SK-N-SH (cell line): ENCODE data around the gene ETFDH. TPM values are rescaled to one million over a fixed set of nuclear protein-coding genes. Genes with fewer than 3 reads are reported as not detected.
A peak's percentile ranks its signal among the peaks of the same experiment; 100 is the strongest.

Source experiments
- CTCF ChIA-PET: fragments of 300-600, 350-600 bp; formaldehyde crosslinking; extraction: SDS; loops from one replicate; lab custom pipeline; 2021; lab: Yijun Ruan, JAX
- POLR2A ChIA-PET: fragments of 350-600 bp; sonication (Branson Sonifier 250); formaldehyde crosslinking; extraction: SDS; loops from one replicate; lab custom pipeline; 2020; ENCODE audit warnings: antibody characterized with exemption, inconsistent platforms; lab: Yijun Ruan, JAX
- DNase-seq: peaks from one replicate; pipeline ENCODE4 v3.0.0; 2012
- H2AFZ ChIP-seq: fragments of 200-600 bp; sonication (generic); 2 replicates; pipeline ENCODE4 v1.8.1; 2016; ENCODE audit warnings: antibody characterized with exemption, mild to moderate bottlenecking, low read depth
- H3F3A ChIP-seq: fragments of 200-600 bp; sonication (generic); replicated peaks from 2 replicates; pipeline ENCODE3; 2016; ENCODE audit warnings: antibody characterized with exemption, mild to moderate bottlenecking; ENCODE audit not compliant: insufficient read depth
- H3K27ac ChIP-seq, 2 experiments: fragments of 200-500 bp in 1 of 2; fragments of 200-600 bp in 1 of 2; sonication (Bioruptor generic) in 1 of 2; sonication (generic), shearing (Covaris generic) in 1 of 2; 2 replicates each; pipeline versions ENCODE4 v1.5.1 to v1.6.1; 2014 to 2016; ENCODE audit warnings: low read depth in 2 of 2, inconsistent platforms in 1 of 2, low read length in 1 of 2, mild to moderate bottlenecking in 1 of 2, mixed read lengths in 1 of 2
- H3K27me3 ChIP-seq: fragments of 200-600 bp; sonication (generic), shearing (Covaris generic); 2 replicates; pipeline ENCODE4 v1.6.1; 2016; ENCODE audit warnings: mixed run types; ENCODE audit not compliant: insufficient read depth
- H3K36me3 ChIP-seq, 2 experiments: fragments of 200-500 bp in 1 of 2; fragments of 200-600 bp in 1 of 2; sonication (Bioruptor generic) in 1 of 2; sonication (generic) in 1 of 2; replicated peaks in 1 of 2; 2 replicates each; pipeline versions ENCODE3 to v1.5.1; 2014 to 2016; ENCODE audit warnings: low read length in 1 of 2, mild to moderate bottlenecking in 1 of 2; ENCODE audit not compliant: insufficient read depth in 2 of 2, control insufficient read depth in 1 of 2
- H3K4me1 ChIP-seq, 2 experiments: fragments of 200-500 bp in 1 of 2; fragments of 200-600 bp in 1 of 2; sonication (Bioruptor generic) in 1 of 2; sonication (generic), shearing (Covaris generic) in 1 of 2; 2 replicates each; pipeline versions ENCODE4 v1.5.1 to v1.6.1; 2014 to 2016; ENCODE audit warnings: low read depth in 1 of 2, low read length in 1 of 2, mixed run types in 1 of 2; ENCODE audit not compliant: insufficient read depth in 2 of 2, control insufficient read depth in 1 of 2
- H3K4me2 ChIP-seq: fragments of 200-600 bp; sonication (generic), shearing (Covaris generic); 2 replicates; pipeline ENCODE4 v1.6.1; 2017; ENCODE audit warnings: mixed run types
- H3K4me3 ChIP-seq, 2 experiments: fragments of 200-500 bp in 1 of 2; fragments of 200-600 bp in 1 of 2; sonication (Bioruptor generic) in 1 of 2; sonication (generic), shearing (Covaris generic) in 1 of 2; 2 replicates each; pipeline versions ENCODE4 v1.5.1 to v1.8.1; 2014 to 2016; ENCODE audit warnings: low read depth in 2 of 2, inconsistent platforms in 1 of 2, low read length in 1 of 2, mild to moderate bottlenecking in 1 of 2, mixed read lengths in 1 of 2, moderate library complexity in 1 of 2
- H3K79me2 ChIP-seq: fragments of 200-600 bp; sonication (generic); 2 replicates; pipeline ENCODE4 v1.8.1; 2017; ENCODE audit warnings: mild to moderate bottlenecking; ENCODE audit not compliant: insufficient read depth
- H3K9ac ChIP-seq: fragments of 200-600 bp; sonication (generic); 2 replicates; pipeline ENCODE4 v1.6.1; 2017; ENCODE audit warnings: mixed run types
- H3K9me2 ChIP-seq: fragments of 200-600 bp; sonication (generic); 2 replicates; pipeline ENCODE4 v1.6.1; 2017; ENCODE audit warnings: mixed run types
- H3K9me3 ChIP-seq: fragments of 200-600 bp; sonication (generic); 2 replicates; pipeline ENCODE4 v1.6.1; 2017; ENCODE audit warnings: mixed run types, mild to moderate bottlenecking, moderate library complexity
- H4K20me1 ChIP-seq: fragments of 200-600 bp; sonication (generic); 2 replicates; pipeline ENCODE4 v1.6.1; 2017; ENCODE audit warnings: mild to moderate bottlenecking, mixed run types; ENCODE audit not compliant: insufficient read depth
- IRF3 ChIP-seq: fragments of 150-350 bp; IDR thresholded peaks from 2 replicates; pipeline ENCODE4 v1.6.1; 2016; ENCODE audit warnings: mild to moderate bottlenecking, low read depth, low read length
- POLR2AphosphoS5 ChIP-seq: IDR thresholded peaks from 2 replicates; pipeline ENCODE4 v1.6.1; 2012; ENCODE audit warnings: low read depth, low read length
- REST ChIP-seq: IDR thresholded peaks from 2 replicates; pipeline ENCODE4 v1.6.1; 2012; ENCODE audit warnings: mild to moderate bottlenecking, low read depth, low read length, moderate library complexity
- TAF1 ChIP-seq: IDR thresholded peaks from 2 replicates; pipeline ENCODE4 v1.6.1; 2012; ENCODE audit warnings: low read depth, mild to moderate bottlenecking, low read length, moderate library complexity, borderline replicate concordance
- WGBS: methylation state at CpG from one replicate; pipeline ENCODE4 v1.1.6; 2017; ENCODE audit warnings: low lambda C conversion rate; 5-methylcytosine and 5-hydroxymethylcytosine counted together
- polyA plus RNA-seq, 3 experiments: library from polyadenylated mRNA; depleted of rRNA; stranded (reverse); fragments of >200 nt; gene quantifications; 2 replicates each; pipeline ENCODE4 v1.2.3, GENCODE V29; 2012
- TF ChIP-seq, protein P1 (sequence below): IDR thresholded peaks from 2 replicates; pipeline ENCODE4 v1.4.0; 2012; ENCODE audit warnings: low read depth, borderline replicate concordance

The ETFDH gene
- polyA plus RNA-seq, 1 of the 3 experiments (the other 2 are of a cell fraction) = 12.1 TPM

GRCh38 chr4:158671665-158671914, 506 bp upstream of the ETFDH start, which contains the start of gene C4orf46:
Gene C4orf46 (minus strand): TSS chr4:158671887. CDS start chr4:158671801, 86 bp downstream.
- H3K79me2 ChIP-seq = peaks cover 56% of the 10 kb centered on the region
- H3K4me1 ChIP-seq = peaks cover 14 to 16% of the 10 kb centered on the region in 2 experiments; a peak in 3 of 4 replicates
- peak within 1 kb of the TSS; percentile 90 for H3K4me2 ChIP-seq
- H4K20me1 ChIP-seq = peaks cover 17% of the 10 kb centered on the region; the same call in 1 of the 2 replicates
- peak; percentile 57; the same call in 1 of the 2 replicates for TF ChIP-seq POLR2AphosphoS5
- TF ChIP-seq, protein P1, sequence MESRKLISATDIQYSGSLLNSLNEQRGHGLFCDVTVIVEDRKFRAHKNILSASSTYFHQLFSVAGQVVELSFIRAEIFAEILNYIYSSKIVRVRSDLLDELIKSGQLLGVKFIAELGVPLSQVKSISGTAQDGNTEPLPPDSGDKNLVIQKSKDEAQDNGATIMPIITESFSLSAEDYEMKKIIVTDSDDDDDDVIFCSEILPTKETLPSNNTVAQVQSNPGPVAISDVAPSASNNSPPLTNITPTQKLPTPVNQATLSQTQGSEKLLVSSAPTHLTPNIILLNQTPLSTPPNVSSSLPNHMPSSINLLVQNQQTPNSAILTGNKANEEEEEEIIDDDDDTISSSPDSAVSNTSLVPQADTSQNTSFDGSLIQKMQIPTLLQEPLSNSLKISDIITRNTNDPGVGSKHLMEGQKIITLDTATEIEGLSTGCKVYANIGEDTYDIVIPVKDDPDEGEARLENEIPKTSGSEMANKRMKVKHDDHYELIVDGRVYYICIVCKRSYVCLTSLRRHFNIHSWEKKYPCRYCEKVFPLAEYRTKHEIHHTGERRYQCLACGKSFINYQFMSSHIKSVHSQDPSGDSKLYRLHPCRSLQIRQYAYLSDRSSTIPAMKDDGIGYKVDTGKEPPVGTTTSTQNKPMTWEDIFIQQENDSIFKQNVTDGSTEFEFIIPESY = no peak
- TF ChIP-seq TAF1 = 0 out of 2 replicates have a peak, but pooled peaks have one; percentile 12
- no peak for TF ChIP-seq REST
- H3K36me3 ChIP-seq = peaks cover 14 to 16% of the 10 kb centered on the region in 2 experiments
- H3K9me3 ChIP-seq = no peaks in the 10 kb centered on the region
- no peaks in the 10 kb centered on the region for H3K9me2 ChIP-seq
- peak within 1 kb of the TSS; percentile 89 to 98 for H3K4me3 ChIP-seq
- ChIA-PET CTCF (interaction anchor here (1.4 kb wide), 1 partner anchor 34 kb away, joined by 3 read pairs; no protein-coding TSS in a partner anchor), POLR2A (no interaction called here)
- peak within 1 kb of the TSS; percentile 91 for H3K9ac ChIP-seq
- H3K27ac ChIP-seq = peak within 1 kb of the TSS; percentile 91 to 92
- DNase-seq = no peak
- H3K27me3 ChIP-seq = no peaks in the 10 kb centered on the region
- H3F3A ChIP-seq = peaks cover 23% of the 10 kb centered on the region
- peak within 1 kb of the TSS; percentile 82 for H2AFZ ChIP-seq
- WGBS = 0% methylated on average over 5 of the region's 20 CpGs

DNA sequence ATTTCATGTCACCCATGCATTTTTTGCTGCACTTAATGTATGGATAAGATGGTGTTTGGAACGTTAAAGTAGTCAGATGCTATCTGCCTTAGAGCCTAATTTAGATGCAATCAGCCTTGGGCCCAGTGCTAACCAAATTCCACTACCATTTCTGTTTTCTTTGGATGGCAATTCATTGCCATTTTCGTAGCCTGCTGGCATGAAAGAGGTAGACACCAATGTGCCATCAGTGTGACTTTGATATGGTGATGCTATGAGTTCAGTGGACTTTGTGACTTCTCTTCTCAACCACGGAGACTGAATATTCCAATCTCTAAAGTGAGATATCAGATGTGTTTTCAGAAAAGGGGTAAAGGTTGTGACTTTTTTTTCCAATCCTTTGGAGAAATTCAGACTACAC, 1.5 kb downstream of the ETFDH start:
- peaks cover 14 to 16% of the 10 kb centered on the region in 2 experiments; a peak in 3 of 4 replicates for H3K4me1 ChIP-seq
- H3K27me3 ChIP-seq = no peaks in the 10 kb centered on the region
- TF ChIP-seq IRF3 = no peak
- ChIA-PET POLR2A (no interaction called here), CTCF (interaction anchor here (0.7 to 1.2 kb wide), 2 partner anchors 31 to 51 kb away, joined by 3 to 5 read pairs; no protein-coding TSS in a partner anchor)
- no peak overlapping the region for H3K4me2 ChIP-seq
- no peak overlapping the region for H3K27ac ChIP-seq
- H4K20me1 ChIP-seq = peaks cover 13% of the 10 kb centered on the region; the same call in 1 of the 2 replicates
- H3K9ac ChIP-seq = no peak overlapping the region
- H3K9me2 ChIP-seq = no peaks in the 10 kb centered on the region
- no peak overlapping the region for H2AFZ ChIP-seq
- no peak for DNase-seq
- H3K36me3 ChIP-seq = peaks cover 8 to 10% of the 10 kb centered on the region in 2 experiments
- 62% methylated on average over 3 of the region's 3 CpGs for WGBS
- no peaks in the 10 kb centered on the region for H3K9me3 ChIP-seq
- peaks cover 36% of the 10 kb centered on the region for H3K79me2 ChIP-seq
- H3K4me3 ChIP-seq = no peak overlapping the region
- H3F3A ChIP-seq = peaks cover 11% of the 10 kb centered on the region
